HG02798 (cell line): ENCODE data around the gene GTF3C4.
"Not testable (repeated sequence)": the region's sequence is repeated elsewhere in the genome, so short reads cannot be mapped to it uniquely, and the experiment has no call there.

Experiments
- ATAC-seq: cut with Tn5 transposase; IDR thresholded peaks from one replicate; pipeline ENCODE4 v1.9.1; 2021; ENCODE audit warnings: mild to moderate bottlenecking; ENCODE audit not compliant: unreplicated experiment, poor library complexity

Gene GTF3C4

DNA sequence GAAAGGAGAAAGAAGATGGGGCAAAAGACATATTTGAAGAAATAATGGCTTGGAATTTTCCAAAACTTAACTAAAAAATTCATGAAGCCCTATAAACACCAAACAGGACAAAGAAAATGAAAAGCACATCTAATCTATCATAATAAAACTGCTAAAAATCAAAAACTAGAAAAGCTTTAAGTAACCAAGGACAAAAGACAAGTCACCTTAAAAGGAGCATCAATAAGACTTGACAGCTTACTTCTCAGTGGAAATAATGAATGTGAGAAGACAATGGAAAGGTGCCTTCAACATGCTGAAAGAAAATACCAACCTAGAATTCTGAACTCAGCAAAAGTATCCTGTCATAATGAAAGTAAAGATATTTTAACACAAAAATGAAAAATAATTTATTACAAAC, 27.0 kb downstream of the GTF3C4 start:
- ATAC-seq, result no peak

DNA sequence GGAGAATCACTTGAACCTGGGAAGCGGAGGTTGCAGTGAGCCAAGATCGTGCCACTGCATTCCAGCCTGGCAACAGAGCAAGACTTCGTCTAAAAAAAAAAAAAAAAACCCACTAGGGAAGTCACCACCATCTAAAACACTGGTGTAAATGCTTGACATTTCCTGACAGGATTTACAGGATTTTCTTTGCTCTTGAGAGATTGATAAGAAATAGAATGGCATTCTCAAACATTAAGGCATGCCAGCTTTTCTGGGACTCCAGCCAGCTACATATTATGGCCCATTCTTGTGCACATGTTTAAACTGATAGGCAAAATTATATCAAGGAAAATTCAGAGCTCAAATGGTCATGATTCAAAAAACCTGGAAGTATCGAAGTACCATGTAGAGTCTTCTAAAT, 28.7 kb downstream of the GTF3C4 start:
- no peak for ATAC-seq

DNA sequence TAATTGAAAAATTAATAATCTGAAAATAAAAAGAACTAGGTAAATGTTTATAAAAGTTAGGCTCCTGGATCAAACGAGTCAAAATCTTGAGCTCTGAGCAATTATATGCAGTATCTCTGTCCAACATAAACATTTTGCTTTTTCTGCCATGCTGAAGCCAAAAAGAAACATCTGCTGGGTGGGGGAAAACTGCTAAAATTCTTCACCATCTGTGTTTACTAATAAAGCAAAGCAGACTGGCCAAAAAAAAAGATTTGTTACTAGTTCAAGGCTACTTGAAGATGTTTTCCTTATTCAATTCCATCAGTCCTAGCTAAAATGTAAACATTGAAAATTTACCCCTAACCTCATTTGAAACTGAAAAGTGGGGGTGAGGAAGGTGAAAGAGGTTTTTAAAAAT, 29.7 kb downstream of the GTF3C4 start:
- no peak for ATAC-seq

DNA sequence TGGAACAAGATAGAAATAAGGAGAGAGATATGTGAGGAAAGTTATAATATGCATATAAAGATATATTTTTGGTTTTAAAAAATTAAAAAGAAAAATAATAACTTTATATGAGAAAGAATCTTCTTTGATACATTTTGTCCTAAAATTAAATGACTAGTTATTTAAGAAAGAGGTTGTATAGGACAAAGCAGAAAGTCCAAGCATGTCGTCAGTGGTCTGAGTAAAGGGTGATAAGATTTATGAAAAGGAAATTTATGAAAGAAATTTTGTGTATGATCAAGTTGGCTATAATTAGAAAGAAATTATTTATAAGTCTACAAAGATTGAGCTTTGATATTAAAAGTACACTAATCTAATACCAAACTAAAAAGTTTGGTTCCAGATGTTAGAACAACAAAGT, 32.0 kb downstream of the GTF3C4 start:
- no peak for ATAC-seq

GRCh38 chr9:132703336-132703735, 33.1 kb downstream of the GTF3C4 start:
- no peak for ATAC-seq

DNA sequence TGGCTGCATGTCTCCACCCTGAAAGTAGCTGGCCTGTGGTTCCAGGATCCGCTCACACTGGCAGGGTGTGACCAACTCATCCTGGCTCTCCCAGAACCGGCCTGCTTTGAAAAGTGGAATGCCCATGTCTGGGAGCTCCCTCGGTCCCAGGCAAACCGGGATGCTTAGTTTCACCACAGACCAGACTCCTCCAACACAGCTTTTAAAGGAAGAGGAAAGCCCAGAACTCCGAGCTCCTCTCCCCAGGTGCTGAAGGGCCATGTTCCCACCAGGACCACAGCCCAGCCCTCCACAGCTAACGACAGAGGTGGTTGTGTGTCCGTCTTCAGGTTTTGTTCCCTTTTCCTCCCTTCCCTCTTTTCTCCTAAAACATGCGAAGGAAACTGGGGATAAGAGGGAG, 38.0 kb downstream of the GTF3C4 start:
- no peak for ATAC-seq

- no peak for ATAC-seq
These were observed 38.6 kb downstream of the GTF3C4 start for GRCh38 chr9:132708769-132709430.

DNA sequence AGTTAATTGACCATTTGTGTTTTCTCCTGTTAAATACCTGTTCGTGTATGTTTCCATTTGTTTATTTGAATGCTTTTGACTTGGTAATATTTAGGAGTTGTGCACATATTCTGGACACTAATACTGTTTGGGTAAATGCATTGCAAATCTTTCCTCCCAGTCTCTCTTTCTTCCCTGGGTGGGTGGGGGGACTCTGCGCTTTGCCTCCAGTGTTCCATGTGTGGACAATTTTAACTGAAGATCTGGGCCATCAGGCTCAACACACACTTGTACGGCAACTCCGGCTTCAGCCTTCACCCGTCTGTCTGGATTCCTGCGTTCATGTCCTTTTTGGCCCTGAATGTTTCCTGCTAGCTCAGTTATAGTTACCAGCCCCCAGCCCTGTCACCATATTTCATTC, 40.1 kb downstream of the GTF3C4 start:
- ATAC-seq, result no peak

- ATAC-seq, result not testable (repeated sequence)
These were observed 40.9 kb downstream of the GTF3C4 start for GRCh38 chr9:132711152-132711551.

DNA sequence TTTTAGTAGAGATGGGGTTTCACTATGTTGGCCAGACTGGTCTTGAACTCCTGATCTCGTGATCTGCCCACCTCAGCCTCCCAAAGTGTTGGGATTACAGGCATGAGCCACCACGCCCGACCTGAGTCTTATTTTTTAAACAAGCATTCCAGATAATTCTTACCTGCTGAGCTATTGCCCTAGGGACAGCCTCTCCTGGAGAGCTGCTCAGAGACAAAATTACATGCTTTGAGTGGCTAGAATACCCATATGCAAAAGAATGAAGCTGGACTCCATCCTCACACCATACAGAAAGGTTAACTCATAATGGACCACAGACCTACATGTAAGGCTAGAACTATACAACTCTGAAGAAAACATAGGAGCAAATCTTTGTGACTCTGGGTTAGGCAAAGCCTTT, 41.6 kb downstream of the GTF3C4 start:
- no peak for ATAC-seq

DNA sequence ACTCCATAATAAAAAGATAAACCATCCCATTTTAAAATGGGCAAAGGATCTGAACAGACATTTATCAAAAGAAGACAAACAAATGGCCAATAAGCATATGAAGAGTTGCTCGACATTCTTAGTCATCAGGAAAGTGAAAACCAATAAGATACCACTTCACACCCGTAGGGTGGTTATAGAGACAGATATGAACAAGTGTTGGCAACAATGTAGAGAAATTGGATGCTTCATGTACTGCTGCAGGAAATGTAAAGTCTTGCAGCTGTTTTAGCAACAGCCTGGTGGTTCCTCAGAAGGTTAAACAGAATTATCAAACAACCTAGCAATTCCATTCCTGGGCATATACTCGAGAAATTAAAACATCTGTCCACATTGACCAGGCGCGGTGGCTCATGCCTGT, 42.5 kb downstream of the GTF3C4 start:
- no peak for ATAC-seq

GRCh38 chr9:132716007-132716406, 45.7 kb downstream of the GTF3C4 start:
- ATAC-seq, result no peak

DNA sequence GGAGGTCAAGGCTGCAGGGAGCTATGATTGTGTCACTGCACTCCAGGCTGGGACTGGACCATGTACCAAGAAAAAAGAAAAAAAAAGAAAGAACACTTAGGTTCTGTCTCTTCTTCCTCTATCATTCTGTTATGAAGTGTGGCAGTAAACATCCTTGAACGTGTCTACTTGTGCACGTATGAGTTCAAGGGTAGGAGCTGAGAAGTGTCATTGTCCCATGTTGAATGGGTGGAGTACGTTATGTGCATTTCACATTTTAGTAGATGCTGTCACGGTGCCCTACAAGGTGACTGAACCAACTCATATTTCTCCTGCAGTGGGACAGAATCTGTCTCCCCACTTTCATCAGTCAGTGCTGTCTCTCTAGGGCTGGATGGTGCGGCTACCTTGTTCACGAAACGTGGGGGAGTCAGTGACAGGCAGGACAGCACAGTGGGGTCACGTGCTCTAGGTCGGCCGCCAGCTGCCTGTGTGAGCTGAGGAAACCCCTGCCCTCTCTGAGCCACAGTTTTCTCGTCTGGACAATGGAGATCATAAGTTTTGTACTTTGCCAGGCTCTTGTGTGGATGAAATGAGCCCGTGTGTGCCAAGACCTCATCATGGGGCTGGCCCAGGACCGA, 47.2 kb downstream of the GTF3C4 start:
- ATAC-seq, result no peak

DNA sequence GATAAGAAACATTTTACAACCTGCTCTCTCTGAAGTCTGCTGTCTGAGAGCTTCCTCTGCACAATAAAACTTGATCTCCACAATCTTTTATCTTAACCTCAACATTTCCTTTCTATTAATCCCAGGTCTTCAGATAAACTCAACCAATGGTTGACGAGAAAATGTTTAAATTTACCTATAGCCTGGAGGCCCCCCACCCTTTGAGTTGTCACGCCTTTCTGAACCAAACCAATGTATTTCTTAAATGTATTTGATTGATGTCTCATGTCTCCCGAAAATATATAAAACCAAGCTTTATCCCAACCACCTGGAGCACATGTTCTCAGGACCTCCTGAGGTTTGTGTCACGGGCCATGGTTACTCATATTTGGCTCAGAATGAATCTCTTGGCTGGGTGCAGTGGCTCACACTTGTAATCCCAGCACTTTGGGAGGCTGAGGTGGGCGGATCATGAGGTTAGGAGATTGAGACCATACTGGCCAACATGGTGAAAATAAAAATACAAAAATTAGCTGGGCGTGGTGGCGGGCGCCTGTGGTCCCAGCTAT, 48.2 kb downstream of the GTF3C4 start:
- not testable (repeated sequence) for ATAC-seq

GRCh38 chr9:132721661-132722060, 51.4 kb downstream of the GTF3C4 start:
- no peak for ATAC-seq

DNA sequence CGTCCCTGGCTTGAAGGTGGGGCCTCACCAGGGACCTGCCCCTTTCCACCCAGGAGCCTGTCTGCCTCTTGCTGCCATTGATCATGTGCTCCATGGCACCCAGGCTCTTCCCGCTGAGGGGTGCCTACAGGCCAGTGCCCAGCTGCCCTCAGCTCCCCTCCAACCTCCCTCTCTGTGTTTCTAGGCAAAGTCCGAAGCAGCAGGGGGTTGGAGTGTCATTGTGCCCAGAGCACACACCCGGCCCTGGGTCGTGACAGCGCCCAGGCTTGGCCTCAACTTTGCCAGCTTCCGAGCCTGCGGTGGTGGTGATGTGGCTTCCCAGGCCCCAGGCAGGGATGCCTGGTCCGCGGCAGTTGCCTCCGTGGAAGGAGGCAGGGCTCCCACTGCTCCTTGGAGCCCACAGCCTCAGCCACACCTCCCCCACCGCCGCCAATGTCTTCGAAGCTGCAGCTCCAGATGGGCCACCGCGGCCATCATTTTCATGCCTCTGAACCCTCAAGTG, 52.4 kb downstream of the GTF3C4 start:
- ATAC-seq, result no peak

GRCh38 chr9:132723809-132724208, 53.5 kb downstream of the GTF3C4 start:
- ATAC-seq, result no peak

GRCh38 chr9:132725306-132725705, 55.0 kb downstream of the GTF3C4 start:
- ATAC-seq, result no peak

DNA sequence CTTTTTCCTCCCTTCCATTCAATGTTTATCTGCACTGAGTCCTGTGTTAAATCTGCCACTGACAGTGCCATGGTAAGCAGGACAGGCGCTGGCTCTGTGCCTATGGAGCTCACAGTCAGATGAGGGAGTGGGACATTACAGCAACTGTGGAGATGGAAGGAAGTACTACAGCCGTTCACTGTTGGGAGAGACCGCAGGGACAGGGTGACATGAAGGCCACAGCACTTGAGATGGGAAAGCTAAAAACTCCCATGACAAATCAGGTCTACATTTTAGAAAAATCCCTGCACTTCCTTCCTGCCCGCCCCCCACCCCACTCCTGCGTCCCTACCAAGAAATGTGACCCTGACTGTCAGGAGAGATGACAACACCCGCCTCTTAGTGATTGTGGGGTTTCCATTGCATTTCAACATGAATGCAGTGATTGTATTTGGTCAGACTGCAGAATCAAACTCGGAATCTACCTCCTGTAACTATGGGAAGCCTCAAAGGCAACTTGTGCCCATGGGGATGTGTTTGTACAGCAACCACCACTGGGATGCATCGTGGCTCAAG, 56.4 kb downstream of the GTF3C4 start:
- ATAC-seq, result no peak

GRCh38 chr9:132728071-132728470, 57.8 kb downstream of the GTF3C4 start:
- ATAC-seq, result no peak

- no peak for ATAC-seq
These were observed 58.2 kb downstream of the GTF3C4 start for GRCh38 chr9:132728497-132728896.
